OCI-LY1 (cell line): Measurements from ENCODE around the gene GSG1L.

ENCODE experiments used
- H2AFZ ChIP-seq: fragments of 200-600 bp; sonication (generic), shearing (Covaris generic); 2 replicates; pipeline ENCODE4 v1.6.0; 2014; ENCODE audit warnings: antibody characterized with exemption, mild to moderate bottlenecking, low read length
- H3F3A ChIP-seq: fragments of 200-600 bp; sonication (generic), shearing (Covaris generic); 2 replicates; pipeline ENCODE4 v1.6.0; 2014; ENCODE audit warnings: mild to moderate bottlenecking, antibody characterized with exemption, low read length, moderate library complexity; ENCODE audit not compliant: insufficient read depth
- H3K27ac ChIP-seq: fragments of 200-600 bp; sonication (generic); 2 replicates; pipeline ENCODE4 v1.5.1; 2014; ENCODE audit warnings: low read length, mixed run types, mild to moderate bottlenecking, low read depth; ENCODE audit not compliant: poor library complexity, severe bottlenecking
- H3K27me3 ChIP-seq: fragments of 200-600 bp; sonication (generic); 2 replicates; pipeline ENCODE4 v1.6.0; 2014; ENCODE audit warnings: antibody characterized with exemption, mild to moderate bottlenecking, low read length, moderate library complexity; ENCODE audit not compliant: insufficient read depth
- H3K36me3 ChIP-seq: fragments of 200-600 bp; sonication (generic); 2 replicates; pipeline ENCODE4 v1.6.1; 2014; ENCODE audit warnings: mild to moderate bottlenecking, antibody characterized with exemption, low read length, moderate library complexity, mixed read lengths; ENCODE audit not compliant: insufficient read depth
- H3K4me1 ChIP-seq: fragments of 200-600 bp; sonication (generic); 2 replicates; pipeline ENCODE4 v1.5.1; 2014; ENCODE audit warnings: mild to moderate bottlenecking, low read length, moderate library complexity; ENCODE audit not compliant: insufficient read depth, severe bottlenecking
- H3K4me2 ChIP-seq: fragments of 200-600 bp; sonication (generic), shearing (Covaris generic); 2 replicates; pipeline ENCODE4 v1.6.1; 2014; ENCODE audit warnings: low read length
- H3K4me3 ChIP-seq: fragments of 200-600 bp; sonication (generic); 2 replicates; pipeline ENCODE4 v1.5.1; 2014; ENCODE audit warnings: low read length, low read depth, mild to moderate bottlenecking, mixed read lengths; ENCODE audit not compliant: poor library complexity, severe bottlenecking
- H3K79me2 ChIP-seq: fragments of 200-600 bp; shearing (Covaris generic); 2 replicates; pipeline ENCODE4 v1.6.1; 2016; ENCODE audit warnings: mixed run types, low read length, mixed read lengths; ENCODE audit not compliant: insufficient read depth
- H3K9ac ChIP-seq: fragments of 200-600 bp; sonication (generic), shearing (Covaris generic); 2 replicates; pipeline ENCODE4 v1.6.1; 2014; ENCODE audit warnings: mild to moderate bottlenecking, low read length, mixed read lengths
- H3K9me2 ChIP-seq: fragments of 200-600 bp; sonication (generic), shearing (Covaris generic); 2 replicates; pipeline ENCODE4 v1.6.1; 2014; ENCODE audit warnings: low read depth, mild to moderate bottlenecking, low read length, mixed read lengths
- H3K9me3 ChIP-seq: fragments of 200-600 bp; shearing (Covaris generic); 2 replicates; pipeline ENCODE4 v1.6.1; 2014; ENCODE audit warnings: low read length, mixed read lengths
- H4K20me1 ChIP-seq: fragments of 200-600 bp; sonication (generic), shearing (Covaris generic); 2 replicates; pipeline ENCODE4 v1.6.0; 2016; ENCODE audit warnings: mild to moderate bottlenecking, low read length; ENCODE audit not compliant: insufficient read depth
- EZH2 ChIP-seq: fragments of 200-600 bp; sonication (generic), shearing (Covaris generic); IDR thresholded peaks from 2 replicates; pipeline ENCODE4 v1.8.0; 2017; ENCODE audit warnings: borderline replicate concordance, mixed run types, mild to moderate bottlenecking, antibody characterized with exemption, low read length, moderate library complexity, mixed read lengths
- TF ChIP-seq, protein P1 (sequence below): fragments of 200-600 bp; sonication (generic), shearing (Covaris generic); IDR thresholded peaks from 2 replicates; pipeline ENCODE4 v1.5.1; 2017; ENCODE audit warnings: mild to moderate bottlenecking, antibody characterized with exemption, low read length, moderate library complexity, mixed read lengths

GSG1L gene

DNA sequence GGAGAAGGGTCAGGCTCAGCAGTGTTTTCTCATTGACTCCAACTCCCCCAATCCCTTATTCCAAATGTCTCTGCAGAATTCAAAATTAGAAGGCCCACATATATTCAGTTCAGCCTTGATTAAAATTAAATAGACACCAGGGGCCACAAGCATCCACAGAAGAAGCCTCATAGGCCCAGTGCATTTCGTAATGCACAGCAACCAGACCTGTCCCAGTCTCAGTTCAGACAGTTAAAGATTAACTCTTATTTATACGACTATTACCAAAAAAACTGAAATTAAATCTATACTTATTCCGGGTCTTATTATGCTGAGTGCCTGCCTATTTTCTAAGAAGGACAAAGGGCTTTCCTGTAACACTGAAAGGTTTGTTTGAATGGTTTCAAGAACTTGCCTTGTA is 41.8 kb upstream of the GSG1L start:
- H3K9me3 ChIP-seq, result no peaks in the 10 kb centered on the region
- no peaks in the 10 kb centered on the region for H3K4me1 ChIP-seq
- TF ChIP-seq, protein P1, sequence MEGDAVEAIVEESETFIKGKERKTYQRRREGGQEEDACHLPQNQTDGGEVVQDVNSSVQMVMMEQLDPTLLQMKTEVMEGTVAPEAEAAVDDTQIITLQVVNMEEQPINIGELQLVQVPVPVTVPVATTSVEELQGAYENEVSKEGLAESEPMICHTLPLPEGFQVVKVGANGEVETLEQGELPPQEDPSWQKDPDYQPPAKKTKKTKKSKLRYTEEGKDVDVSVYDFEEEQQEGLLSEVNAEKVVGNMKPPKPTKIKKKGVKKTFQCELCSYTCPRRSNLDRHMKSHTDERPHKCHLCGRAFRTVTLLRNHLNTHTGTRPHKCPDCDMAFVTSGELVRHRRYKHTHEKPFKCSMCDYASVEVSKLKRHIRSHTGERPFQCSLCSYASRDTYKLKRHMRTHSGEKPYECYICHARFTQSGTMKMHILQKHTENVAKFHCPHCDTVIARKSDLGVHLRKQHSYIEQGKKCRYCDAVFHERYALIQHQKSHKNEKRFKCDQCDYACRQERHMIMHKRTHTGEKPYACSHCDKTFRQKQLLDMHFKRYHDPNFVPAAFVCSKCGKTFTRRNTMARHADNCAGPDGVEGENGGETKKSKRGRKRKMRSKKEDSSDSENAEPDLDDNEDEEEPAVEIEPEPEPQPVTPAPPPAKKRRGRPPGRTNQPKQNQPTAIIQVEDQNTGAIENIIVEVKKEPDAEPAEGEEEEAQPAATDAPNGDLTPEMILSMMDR, result no peak
- no peak for TF ChIP-seq EZH2
- no peak overlapping the region for H3K27ac ChIP-seq
- H3K9me2 ChIP-seq, result no peaks in the 10 kb centered on the region
- H3K79me2 ChIP-seq, result no peaks in the 10 kb centered on the region
- H3K36me3 ChIP-seq, result peaks cover 99% of the 10 kb centered on the region
- H3F3A ChIP-seq, result no peaks in the 10 kb centered on the region
- no peak overlapping the region for H3K9ac ChIP-seq
- H3K27me3 ChIP-seq, result no peaks in the 10 kb centered on the region
- no peak overlapping the region for H3K4me2 ChIP-seq
- no peaks in the 10 kb centered on the region for H4K20me1 ChIP-seq
- H2AFZ ChIP-seq, result no peak overlapping the region
- no peak overlapping the region for H3K4me3 ChIP-seq

GRCh38 chr16:28104404-28104803 is 40.9 kb upstream of the GSG1L start:
- Histone ChIP-seq H2AFZ (no peak overlapping the region), H3K27ac (no peak overlapping the region), H3K79me2 (no peaks in the 10 kb centered on the region), H3F3A (no peaks in the 10 kb centered on the region), H4K20me1 (no peaks in the 10 kb centered on the region), H3K9me2 (no peaks in the 10 kb centered on the region), H3K4me3 (no peak overlapping the region), H3K36me3 (peaks cover 98% of the 10 kb centered on the region), H3K9me3 (no peaks in the 10 kb centered on the region), H3K4me1 (no peaks in the 10 kb centered on the region), H3K9ac (no peak overlapping the region), H3K4me2 (no peak overlapping the region), H3K27me3 (no peaks in the 10 kb centered on the region)
- no peak for TF ChIP-seq EZH2
- TF ChIP-seq, protein P1, result no peak

GRCh38 chr16:28103516-28104170 is 40.1 kb upstream of the GSG1L start:
- no peak overlapping the region for H2AFZ ChIP-seq
- no peak overlapping the region for H3K9ac ChIP-seq
- no peak overlapping the region for H3K27ac ChIP-seq
- no peaks in the 10 kb centered on the region for H3F3A ChIP-seq
- no peaks in the 10 kb centered on the region for H3K9me3 ChIP-seq
- no peak overlapping the region for H3K4me2 ChIP-seq
- H3K4me3 ChIP-seq, result no peak overlapping the region
- TF ChIP-seq, protein P1, result no peak
- no peak for TF ChIP-seq EZH2
- H3K27me3 ChIP-seq, result no peaks in the 10 kb centered on the region
- no peaks in the 10 kb centered on the region for H4K20me1 ChIP-seq
- H3K36me3 ChIP-seq, result peaks cover 98% of the 10 kb centered on the region
- H3K4me1 ChIP-seq, result no peaks in the 10 kb centered on the region
- no peaks in the 10 kb centered on the region for H3K9me2 ChIP-seq
- no peaks in the 10 kb centered on the region for H3K79me2 ChIP-seq
